ENCODE results near the gene MPP3.

Gene MPP3

DNA sequence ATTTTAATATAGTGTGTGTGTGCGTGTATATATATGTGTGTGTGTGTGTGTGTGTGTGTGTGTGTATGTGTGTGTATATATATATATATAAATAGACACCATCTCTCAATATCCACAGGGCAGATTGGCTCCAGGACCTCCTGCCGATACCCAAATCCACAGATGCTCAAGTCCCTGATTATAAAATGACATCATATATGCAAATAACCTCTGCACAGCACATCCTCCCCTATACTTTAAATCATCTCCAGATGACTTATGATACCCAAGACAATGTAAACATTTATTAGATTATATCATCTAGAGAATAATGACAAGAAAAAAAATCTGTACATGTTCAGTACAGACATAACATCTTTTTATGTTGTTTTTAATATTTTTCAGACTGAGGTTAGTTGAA is 62.0 kb downstream of the MPP3 start:
- Histone ChIP-seq H3K4me3 (ENCODE audit: low read depth, low read length) (no peak overlapping the region), H3K36me3 (ENCODE audit: control insufficient read depth in 2 of 2, insufficient read depth in 1 of 2, low read length in 2 of 2) (peaks cover 31 to 73% of the 10 kb centered on the region in 2 experiments), H3K4me1 (ENCODE audit: control insufficient read depth, insufficient read depth, low read length) (no peaks in the 10 kb centered on the region), H3K9me3 (ENCODE audit: control insufficient read depth, insufficient read depth, low read depth, low read length) (no peaks in the 10 kb centered on the region), H3K27ac (ENCODE audit: extremely low read depth, low read depth, low read length) (no peak overlapping the region)
- POLR2A ChIA-PET = no interaction called here
- CTCF ChIA-PET = interaction anchor here (0.6 to 1.9 kb wide), 2 partner anchors 11 to 30 kb away, joined by 3 to 8 read pairs; no protein-coding TSS in a partner anchor
- no peak for TF ChIP-seq ZNF324 (tag by site-specific recombination; IDR thresholded peaks at IDR 0.05)
- TF ChIP-seq, protein P1, sequence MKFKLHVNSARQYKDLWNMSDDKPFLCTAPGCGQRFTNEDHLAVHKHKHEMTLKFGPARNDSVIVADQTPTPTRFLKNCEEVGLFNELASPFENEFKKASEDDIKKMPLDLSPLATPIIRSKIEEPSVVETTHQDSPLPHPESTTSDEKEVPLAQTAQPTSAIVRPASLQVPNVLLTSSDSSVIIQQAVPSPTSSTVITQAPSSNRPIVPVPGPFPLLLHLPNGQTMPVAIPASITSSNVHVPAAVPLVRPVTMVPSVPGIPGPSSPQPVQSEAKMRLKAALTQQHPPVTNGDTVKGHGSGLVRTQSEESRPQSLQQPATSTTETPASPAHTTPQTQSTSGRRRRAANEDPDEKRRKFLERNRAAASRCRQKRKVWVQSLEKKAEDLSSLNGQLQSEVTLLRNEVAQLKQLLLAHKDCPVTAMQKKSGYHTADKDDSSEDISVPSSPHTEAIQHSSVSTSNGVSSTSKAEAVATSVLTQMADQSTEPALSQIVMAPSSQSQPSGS (tag by site-specific recombination; IDR thresholded peaks at IDR 0.05; ENCODE audit: low read depth) = peak; percentile 34; the same call in 1 of the 2 replicates
- TF ChIP-seq, protein P2, sequence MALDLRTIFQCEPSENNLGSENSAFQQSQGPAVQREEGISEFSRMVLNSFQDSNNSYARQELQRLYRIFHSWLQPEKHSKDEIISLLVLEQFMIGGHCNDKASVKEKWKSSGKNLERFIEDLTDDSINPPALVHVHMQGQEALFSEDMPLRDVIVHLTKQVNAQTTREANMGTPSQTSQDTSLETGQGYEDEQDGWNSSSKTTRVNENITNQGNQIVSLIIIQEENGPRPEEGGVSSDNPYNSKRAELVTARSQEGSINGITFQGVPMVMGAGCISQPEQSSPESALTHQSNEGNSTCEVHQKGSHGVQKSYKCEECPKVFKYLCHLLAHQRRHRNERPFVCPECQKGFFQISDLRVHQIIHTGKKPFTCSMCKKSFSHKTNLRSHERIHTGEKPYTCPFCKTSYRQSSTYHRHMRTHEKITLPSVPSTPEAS (tag by site-specific recombination; IDR thresholded peaks at IDR 0.05) = peak; percentile 46; the same call in 1 of the 2 replicates

DNA sequence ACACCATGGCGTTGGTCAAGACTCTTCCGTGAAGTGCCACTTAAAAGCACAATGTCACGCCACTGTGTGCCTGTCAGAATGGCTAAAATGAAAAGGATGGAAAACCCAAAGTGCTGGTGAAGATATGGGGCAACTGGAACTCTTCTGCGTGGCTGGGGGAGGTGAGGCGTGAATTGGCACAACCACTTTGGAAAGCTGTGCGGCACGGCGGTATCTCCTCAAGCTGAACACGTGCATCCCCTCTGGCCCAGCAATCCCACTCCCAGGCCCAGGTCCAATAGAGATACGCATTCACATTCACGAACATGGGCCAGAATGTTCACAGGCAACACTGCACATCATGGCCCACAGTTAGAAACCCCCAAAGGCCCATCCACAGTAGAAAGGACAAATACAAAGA is 63.1 kb downstream of the MPP3 start:
- CTCF ChIA-PET = interaction anchor here (1.0 to 1.9 kb wide), 2 partner anchors 10 to 46 kb away, joined by 3 to 8 read pairs; no protein-coding TSS in a partner anchor
- TF ChIP-seq, protein P2 (tag by site-specific recombination; IDR thresholded peaks at IDR 0.05) = no peak
- TF ChIP-seq ZNF777 (tag by site-specific recombination; IDR thresholded peaks at IDR 0.05; ENCODE audit: borderline replicate concordance) (no peak), KLF10 (tag by site-specific recombination; IDR thresholded peaks at IDR 0.05) (no peak), ZFP37 (tag by site-specific recombination; IDR thresholded peaks at IDR 0.05) (no peak), ZNF530 (tag by site-specific recombination; IDR thresholded peaks at IDR 0.05; ENCODE audit: low read depth) (no peak), ZNF610 (tag by site-specific recombination; IDR thresholded peaks at IDR 0.05; ENCODE audit: borderline replicate concordance) (no peak), ZNF223 (tag by site-specific recombination; IDR thresholded peaks at IDR 0.05) (no peak), ZNF324 (tag by site-specific recombination; IDR thresholded peaks at IDR 0.05) (no peak), ZBTB7A (tag by site-specific recombination; IDR thresholded peaks at IDR 0.05; ENCODE audit: low read depth) (no peak), ZNF660 (tag by site-specific recombination; IDR thresholded peaks at IDR 0.05) (no peak)
- TF ChIP-seq, protein P3, sequence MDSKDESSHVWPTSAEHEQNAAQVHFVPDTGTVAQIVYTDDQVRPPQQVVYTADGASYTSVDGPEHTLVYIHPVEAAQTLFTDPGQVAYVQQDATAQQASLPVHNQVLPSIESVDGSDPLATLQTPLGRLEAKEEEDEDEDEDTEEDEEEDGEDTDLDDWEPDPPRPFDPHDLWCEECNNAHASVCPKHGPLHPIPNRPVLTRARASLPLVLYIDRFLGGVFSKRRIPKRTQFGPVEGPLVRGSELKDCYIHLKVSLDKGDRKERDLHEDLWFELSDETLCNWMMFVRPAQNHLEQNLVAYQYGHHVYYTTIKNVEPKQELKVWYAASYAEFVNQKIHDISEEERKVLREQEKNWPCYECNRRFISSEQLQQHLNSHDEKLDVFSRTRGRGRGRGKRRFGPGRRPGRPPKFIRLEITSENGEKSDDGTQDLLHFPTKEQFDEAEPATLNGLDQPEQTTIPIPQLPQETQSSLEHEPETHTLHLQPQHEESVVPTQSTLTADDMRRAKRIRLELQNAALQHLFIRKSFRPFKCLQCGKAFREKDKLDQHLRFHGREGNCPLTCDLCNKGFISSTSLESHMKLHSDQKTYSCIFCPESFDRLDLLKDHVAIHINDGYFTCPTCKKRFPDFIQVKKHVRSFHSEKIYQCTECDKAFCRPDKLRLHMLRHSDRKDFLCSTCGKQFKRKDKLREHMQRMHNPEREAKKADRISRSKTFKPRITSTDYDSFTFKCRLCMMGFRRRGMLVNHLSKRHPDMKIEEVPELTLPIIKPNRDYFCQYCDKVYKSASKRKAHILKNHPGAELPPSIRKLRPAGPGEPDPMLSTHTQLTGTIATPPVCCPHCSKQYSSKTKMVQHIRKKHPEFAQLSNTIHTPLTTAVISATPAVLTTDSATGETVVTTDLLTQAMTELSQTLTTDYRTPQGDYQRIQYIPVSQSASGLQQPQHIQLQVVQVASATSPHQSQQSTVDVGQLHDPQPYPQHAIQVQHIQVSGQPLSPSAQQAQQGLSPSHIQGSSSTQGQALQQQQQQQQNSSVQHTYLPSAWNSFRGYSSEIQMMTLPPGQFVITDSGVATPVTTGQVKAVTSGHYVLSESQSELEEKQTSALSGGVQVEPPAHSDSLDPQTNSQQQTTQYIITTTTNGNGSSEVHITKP (tag by site-specific recombination; IDR thresholded peaks at IDR 0.05) = no peak
- TF ChIP-seq, protein P4, sequence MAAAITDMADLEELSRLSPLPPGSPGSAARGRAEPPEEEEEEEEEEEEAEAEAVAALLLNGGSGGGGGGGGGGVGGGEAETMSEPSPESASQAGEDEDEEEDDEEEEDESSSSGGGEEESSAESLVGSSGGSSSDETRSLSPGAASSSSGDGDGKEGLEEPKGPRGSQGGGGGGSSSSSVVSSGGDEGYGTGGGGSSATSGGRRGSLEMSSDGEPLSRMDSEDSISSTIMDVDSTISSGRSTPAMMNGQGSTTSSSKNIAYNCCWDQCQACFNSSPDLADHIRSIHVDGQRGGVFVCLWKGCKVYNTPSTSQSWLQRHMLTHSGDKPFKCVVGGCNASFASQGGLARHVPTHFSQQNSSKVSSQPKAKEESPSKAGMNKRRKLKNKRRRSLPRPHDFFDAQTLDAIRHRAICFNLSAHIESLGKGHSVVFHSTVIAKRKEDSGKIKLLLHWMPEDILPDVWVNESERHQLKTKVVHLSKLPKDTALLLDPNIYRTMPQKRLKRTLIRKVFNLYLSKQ (tag by site-specific recombination; IDR thresholded peaks at IDR 0.05; ENCODE audit: borderline replicate concordance) = no peak
- peaks cover 31 to 68% of the 10 kb centered on the region in 2 experiments for H3K36me3 ChIP-seq (ENCODE audit: control insufficient read depth in 2 of 2, insufficient read depth in 1 of 2, low read length in 2 of 2)
- POLR2A ChIA-PET = no interaction called here
- no peaks in the 10 kb centered on the region for H3K4me1 ChIP-seq (ENCODE audit: control insufficient read depth, insufficient read depth, low read length)
- H3K27ac ChIP-seq (ENCODE audit: extremely low read depth, low read depth, low read length) = no peak overlapping the region
- no peaks in the 10 kb centered on the region for H3K9me3 ChIP-seq (ENCODE audit: control insufficient read depth, insufficient read depth, low read depth, low read length)
- H3K4me3 ChIP-seq (ENCODE audit: low read depth, low read length) = no peak overlapping the region
